ENCODE measurements around the gene GNG4. TPM values are rescaled to one million over a fixed set of nuclear protein-coding genes. Genes with fewer than 3 reads are reported as not detected.

Gene GNG4
- total and polyA plus RNA-seq, 9 of the 15 experiments (the other 6 are each of a cell fraction or from before 2014, with no cell fraction given): 0.06 to 0.58 (median 0.08) TPM; not detected in 4

GRCh38 chr1:235642011-235642942 is 7.3 kb downstream of the GNG4 start (continued):
- peak; percentile 45 for TF ChIP-seq VEZF1 (CRISPR knock-in tag; IDR thresholded peaks at IDR 0.05)
- peak; percentile 46; the same call in 1 of the 2 replicates for TF ChIP-seq JUN (IDR thresholded peaks at IDR 0.05; ENCODE audit: borderline replicate concordance, low read depth, low read length)
- TF ChIP-seq JUN (CRISPR knock-in tag; IDR thresholded peaks at IDR 0.05; ENCODE audit: borderline replicate concordance): no peak
- no peak for TF ChIP-seq PYGO2 (tag; IDR thresholded peaks at IDR 0.05)
- no peak for TF ChIP-seq BACH1 (tag; IDR thresholded peaks at IDR 0.05)
- TF ChIP-seq JUND (IDR thresholded peaks at IDR 0.05; ENCODE audit: borderline replicate concordance, low read depth, low read length): peak; percentile 86
- peak; percentile 77; the same call in 1 of the 3 replicates for TF ChIP-seq JUND (tag; IDR thresholded peaks at IDR 0.05; ENCODE audit: borderline replicate concordance, low read depth, low read length)

GRCh38 chr1:235640580-235640979 is 9.0 kb downstream of the GNG4 start:
- FAIRE-seq (no peak), ATAC-seq (no peak), DNase-seq (ENCODE audit: extremely low read depth in 1 of 4, low spot score in 3 of 4) (no peak)
- ChIA-PET POLR2A (interaction anchor here (1.0 kb wide), 1 partner anchor 121 kb away, joined by 4 read pairs; no protein-coding TSS in a partner anchor), CTCF (ENCODE audit: low intra/inter-chr PET ratio) (no interaction called here)
- Histone ChIP-seq H4K20me1 (replicated peaks; ENCODE audit: control insufficient read depth, insufficient read depth, low read length) (0 out of 2 replicates have a peak, but pooled peaks cover 4% of the 10 kb centered on the region), H3K4me2 (ENCODE audit: insufficient read depth, low read length) (no peak overlapping the region), H3K27me3 (ENCODE audit: control insufficient read depth in 2 of 2, insufficient read depth in 2 of 2, low read length in 2 of 2) (peaks cover 57 to 79% of the 10 kb centered on the region in 2 experiments), H3K9ac (ENCODE audit: insufficient read depth in 1 of 2, low read depth in 2 of 2, low read length in 2 of 2) (no peak overlapping the region), H3K9me3 (replicated peaks; ENCODE audit: control insufficient read depth, insufficient read depth, low read depth, low read length) (no peaks in the 10 kb centered on the region), H3K9me1 (ENCODE audit: control insufficient read depth, insufficient read depth, low read length) (no peaks in the 10 kb centered on the region), H3K79me2 (ENCODE audit: control insufficient read depth, insufficient read depth, low read length) (no peaks in the 10 kb centered on the region), H2AFZ (ENCODE audit: low read depth, low read length) (no peak overlapping the region), H3K27ac (ENCODE audit: extremely low read depth, low read depth, low read length) (no peak overlapping the region), H3K36me3 (ENCODE audit: control insufficient read depth, insufficient read depth, low read length) (no peaks in the 10 kb centered on the region), H3K4me3 (no peak overlapping the region), H3K4me1 (replicated peaks in 1 of 2; ENCODE audit: control insufficient read depth in 2 of 2, insufficient read depth in 2 of 2, low read length in 2 of 2) (peaks cover 0 to 5% of the 10 kb centered on the region in 2 experiments; a peak in 2 of 5 replicates)
- BruUV-seq (replicated peaks): no TSS peak
- intact Hi-C loops (cut with micrococcal nuclease): no loop called here
- 4% methylated on average over 12 of the region's 12 CpGs for WGBS (ENCODE audit: insufficient coverage, low coverage, missing lambda C conversion rate)
- in situ Hi-C loops (cut with MboI): no loop called here
- TF ChIP-seq ZNF24 (IDR thresholded peaks at IDR 0.05) (no peak), GATAD2B (IDR thresholded peaks at IDR 0.05; ENCODE audit: borderline replicate concordance) (no peak), THAP7 (CRISPR knock-in tag; IDR thresholded peaks at IDR 0.05) (no peak), ZNF197 (CRISPR knock-in tag; IDR thresholded peaks at IDR 0.05; ENCODE audit: low read depth) (no peak), NFE2 (IDR thresholded peaks at IDR 0.05; ENCODE audit: low read depth) (no peak), KLF10 (CRISPR knock-in tag; IDR thresholded peaks at IDR 0.05) (no peak), SUPT5H (IDR thresholded peaks at IDR 0.05) (no peak), MCM2 (IDR thresholded peaks at IDR 0.05; ENCODE audit: low read depth) (no peak), CAMTA2 (CRISPR knock-in tag; conservative IDR thresholded peaks at IDR 0.05) (no peak), MAX (CRISPR knock-in tag; IDR thresholded peaks at IDR 0.05) (no peak), HOXB6 (CRISPR knock-in tag; IDR thresholded peaks at IDR 0.05; ENCODE audit: borderline replicate concordance) (no peak), ZC3H4 (CRISPR knock-in tag; IDR thresholded peaks at IDR 0.05; ENCODE audit: borderline replicate concordance) (no peak), ADNP (tag; IDR thresholded peaks at IDR 0.05) (no peak), TAF9B (IDR thresholded peaks at IDR 0.05; ENCODE audit: partially characterized antibody) (no peak)

All from K562 (cell line).